Omental fat pad (tissue), 4 donors: ENCODE measurements around the gene MRPL12. TPM values are rescaled to one million over a fixed set of nuclear protein-coding genes. Genes with fewer than 3 reads are reported as not detected.
"Not testable (repeated sequence)": the region's sequence is repeated elsewhere in the genome, so short reads cannot be mapped to it uniquely, and the experiment has no call there.

Source experiments
- ATAC-seq: fragments of 150-250 bp; one replicate; pipeline ENCODE4 v1.9.1; 2016; ENCODE audit warnings: mild to moderate bottlenecking, moderate library complexity; ENCODE audit not compliant: low FRiP score
- DNase-seq: peaks from one replicate; pipeline ENCODE4 v3.0.0-alpha.2; 2019; ENCODE audit warnings: low spot score
- total RNA-seq, 4 donors: library from RNA; depleted of rRNA; stranded (reverse); fragments of >200 nt; gene quantifications; one replicate each; pipeline ENCODE4 v1.1.0, GENCODE V29; 2016
- TF ChIP-seq, protein P1 (sequence below), 3 donors: fragments of 450-650 bp; IDR thresholded peaks; one replicate each; pipeline ENCODE4 v1.5.1; 2016 to 2017; ENCODE audit warnings: antibody characterized with exemption in 3 of 3, mild to moderate bottlenecking in 3 of 3, moderate library complexity in 2 of 3

Gene MRPL12
- total RNA-seq, 4 donors from 2014 or later = 31.4 to 55.8 (median 49.2) TPM

DNA sequence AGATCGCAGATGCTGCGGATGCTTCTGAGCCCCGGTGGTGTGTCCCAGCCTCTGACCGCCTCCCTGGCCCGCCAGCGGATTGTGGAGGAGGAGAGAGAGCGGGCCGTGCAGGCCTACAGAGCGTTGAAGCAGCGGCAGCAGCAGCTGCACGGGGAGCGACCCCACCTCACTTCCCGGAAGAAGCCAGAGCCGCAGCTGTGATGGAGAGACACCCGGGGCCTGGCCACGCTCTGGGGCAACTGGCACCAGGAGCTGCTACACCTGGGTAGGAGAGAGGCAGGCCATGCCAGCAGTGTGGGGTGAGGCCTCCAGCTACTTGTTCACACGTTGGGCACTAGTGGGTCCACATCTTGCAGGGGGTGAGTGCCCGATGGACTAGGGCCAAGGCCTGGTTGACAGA, 30.7 kb upstream of the MRPL12 start:
- TF ChIP-seq, protein P1, sequence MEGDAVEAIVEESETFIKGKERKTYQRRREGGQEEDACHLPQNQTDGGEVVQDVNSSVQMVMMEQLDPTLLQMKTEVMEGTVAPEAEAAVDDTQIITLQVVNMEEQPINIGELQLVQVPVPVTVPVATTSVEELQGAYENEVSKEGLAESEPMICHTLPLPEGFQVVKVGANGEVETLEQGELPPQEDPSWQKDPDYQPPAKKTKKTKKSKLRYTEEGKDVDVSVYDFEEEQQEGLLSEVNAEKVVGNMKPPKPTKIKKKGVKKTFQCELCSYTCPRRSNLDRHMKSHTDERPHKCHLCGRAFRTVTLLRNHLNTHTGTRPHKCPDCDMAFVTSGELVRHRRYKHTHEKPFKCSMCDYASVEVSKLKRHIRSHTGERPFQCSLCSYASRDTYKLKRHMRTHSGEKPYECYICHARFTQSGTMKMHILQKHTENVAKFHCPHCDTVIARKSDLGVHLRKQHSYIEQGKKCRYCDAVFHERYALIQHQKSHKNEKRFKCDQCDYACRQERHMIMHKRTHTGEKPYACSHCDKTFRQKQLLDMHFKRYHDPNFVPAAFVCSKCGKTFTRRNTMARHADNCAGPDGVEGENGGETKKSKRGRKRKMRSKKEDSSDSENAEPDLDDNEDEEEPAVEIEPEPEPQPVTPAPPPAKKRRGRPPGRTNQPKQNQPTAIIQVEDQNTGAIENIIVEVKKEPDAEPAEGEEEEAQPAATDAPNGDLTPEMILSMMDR (IDR thresholded peaks at IDR 0.05) = no peak
- no peak for ATAC-seq
- no peak for DNase-seq

DNA sequence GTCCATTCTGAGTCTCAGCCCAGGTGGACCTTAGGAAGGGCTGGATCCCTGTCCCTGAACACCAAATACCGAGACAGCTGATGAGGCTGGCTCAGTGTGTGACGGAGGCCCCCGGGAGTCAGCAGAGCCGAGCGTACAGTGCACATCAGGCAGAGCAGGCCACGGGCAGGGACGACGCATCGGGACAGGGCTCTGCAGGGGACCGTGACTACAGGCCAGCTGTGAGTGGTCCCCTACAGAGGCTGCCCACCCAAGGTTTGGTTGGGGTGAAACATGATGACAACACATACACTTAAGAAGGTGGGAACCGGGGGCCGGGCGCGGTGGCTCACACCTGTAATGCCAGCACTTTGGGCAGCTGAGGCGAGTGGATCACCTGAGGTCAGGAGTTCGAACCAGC, 30.2 kb upstream of the MRPL12 start:
- DNase-seq (no peak), ATAC-seq (no peak)
- TF ChIP-seq, protein P1 (IDR thresholded peaks at IDR 0.05) = no peak

DNA sequence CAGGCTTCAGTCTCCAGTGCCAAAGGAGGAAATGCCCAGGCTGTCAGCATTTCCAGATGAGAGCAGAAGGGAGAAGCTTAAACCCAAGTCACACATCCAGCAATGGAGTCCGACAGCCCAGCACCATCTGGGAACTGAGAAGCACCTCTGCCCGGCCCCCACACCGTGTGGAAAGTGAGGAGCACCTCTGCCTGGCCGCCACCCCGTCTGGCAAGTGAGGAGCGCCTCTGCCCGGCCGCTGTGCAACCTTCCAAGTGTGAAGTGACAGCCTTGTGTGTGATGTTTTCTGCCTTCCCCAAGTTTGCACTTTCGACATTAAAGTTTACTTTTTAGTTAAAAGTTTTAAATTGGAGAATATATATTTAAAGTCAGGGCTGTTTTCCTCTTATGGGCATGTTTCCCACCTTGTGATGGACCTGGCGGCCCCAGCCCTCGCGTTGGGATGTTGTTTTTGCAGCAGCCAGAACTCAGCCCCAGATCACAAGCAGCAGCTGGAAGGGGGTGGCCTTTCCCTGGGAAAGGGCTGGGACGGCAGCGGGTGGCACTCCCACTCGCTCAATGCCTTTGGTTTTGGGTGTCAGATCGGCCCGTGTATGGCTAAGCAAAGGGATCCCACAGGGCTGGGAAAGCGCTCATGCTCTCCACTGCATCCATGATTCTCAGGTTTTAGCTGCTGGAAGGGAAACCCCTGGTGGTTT, 29.5 kb upstream of the MRPL12 start:
- no peak for ATAC-seq
- TF ChIP-seq, protein P1 (IDR thresholded peaks at IDR 0.05) = no peak
- no peak for DNase-seq

DNA sequence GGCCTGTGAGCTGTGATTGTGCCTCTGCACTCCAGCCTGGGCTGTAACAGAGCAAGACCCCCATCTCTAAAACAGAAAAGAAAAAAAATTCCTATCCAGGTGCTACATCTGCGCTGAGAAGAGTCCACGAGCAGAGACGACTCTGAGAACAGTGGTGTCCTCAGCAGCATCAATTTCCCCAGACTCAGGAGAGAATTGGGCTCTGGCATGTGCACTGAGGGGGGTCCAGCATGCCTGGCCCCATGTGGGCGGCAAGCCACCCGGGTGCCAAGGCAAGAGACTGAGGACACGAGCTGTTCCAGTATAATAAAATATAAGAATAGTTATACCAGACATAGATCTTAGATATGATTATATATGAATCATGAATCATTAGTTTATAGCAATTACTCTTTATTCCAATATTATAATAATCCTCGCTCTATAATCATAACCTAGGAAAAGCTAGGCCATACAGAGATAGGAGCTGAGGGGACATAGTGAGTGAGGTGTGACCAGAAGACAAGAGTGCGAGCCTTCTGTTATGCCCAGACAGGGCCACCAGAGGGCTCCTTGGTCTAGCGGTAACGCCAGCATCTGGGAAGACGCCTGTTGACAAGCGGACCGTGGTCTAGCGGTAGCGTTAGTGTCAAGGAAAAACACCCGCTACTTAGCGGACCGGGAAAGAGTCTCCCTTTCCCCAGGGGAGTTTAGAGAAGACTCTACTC, 27.5 kb upstream of the MRPL12 start:
- ATAC-seq = not testable (repeated sequence)

DNA sequence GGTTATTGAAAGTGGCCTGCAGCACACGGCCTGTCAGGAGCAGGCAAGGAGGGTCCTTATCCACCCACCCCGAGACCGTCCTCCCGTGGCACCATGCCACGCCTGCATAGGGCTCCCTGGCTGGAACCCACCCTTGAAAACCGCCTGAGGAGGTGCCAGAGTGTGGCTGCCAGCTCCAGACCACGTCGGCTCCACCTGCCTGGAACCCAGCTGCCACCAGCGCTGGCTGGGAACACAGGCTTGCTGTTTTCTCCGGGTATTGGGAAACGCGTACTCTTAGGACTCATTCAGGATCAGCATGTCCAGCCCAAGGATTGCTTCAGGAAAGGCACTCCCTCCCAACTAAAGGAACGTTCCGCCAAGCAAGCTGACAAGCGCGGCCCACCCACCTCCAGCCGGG, 26.3 kb upstream of the MRPL12 start:
- ATAC-seq = no peak
- TF ChIP-seq, protein P1 (IDR thresholded peaks at IDR 0.05) = no peak
- no peak for DNase-seq

More for the DNA sequence above, 27.5 kb upstream of the MRPL12 start:
- not testable (repeated sequence) for DNase-seq

DNA sequence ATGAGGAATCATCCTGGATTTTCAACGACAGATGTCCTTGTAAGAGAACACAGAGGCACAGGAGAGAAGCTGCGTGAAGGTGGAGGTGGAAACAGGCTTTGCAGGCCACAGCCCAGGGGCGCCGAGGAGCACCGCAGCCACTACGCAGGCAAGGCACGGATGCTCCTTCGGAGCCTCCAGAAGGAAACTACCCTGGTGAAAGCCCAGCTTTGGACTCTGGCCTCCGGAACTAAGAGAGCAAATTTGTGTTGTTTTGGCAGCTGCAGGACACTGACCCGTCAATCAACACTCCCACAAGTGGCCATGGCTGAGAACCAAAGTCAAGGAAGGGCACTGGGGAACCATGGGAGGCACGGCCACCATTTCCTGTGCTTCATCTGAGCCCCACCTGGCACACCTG, 23.0 kb upstream of the MRPL12 start:
- no peak for ATAC-seq
- TF ChIP-seq, protein P1 (IDR thresholded peaks at IDR 0.05) = no peak
- no peak for DNase-seq

DNA sequence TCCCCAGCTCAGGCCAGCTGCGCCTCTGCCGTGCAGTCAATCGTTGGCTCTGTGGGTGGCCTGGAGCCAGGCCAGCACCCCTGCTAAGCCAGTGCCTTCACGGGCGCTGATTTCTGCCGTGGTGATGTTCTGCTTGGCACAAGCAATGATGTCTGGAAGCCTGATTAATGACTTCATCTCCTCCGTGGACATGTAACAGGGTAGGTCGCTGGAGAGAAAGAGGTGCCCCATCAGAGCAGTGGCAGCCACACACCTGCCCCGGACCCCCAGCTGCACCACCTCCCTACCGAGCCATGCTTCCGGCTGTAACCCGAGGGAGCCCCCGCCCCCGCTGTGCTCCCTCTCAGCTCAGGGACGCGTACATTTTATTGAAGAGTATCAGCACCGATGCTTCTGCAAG, 21.5 kb upstream of the MRPL12 start:
- no peak for DNase-seq
- TF ChIP-seq, protein P1 (IDR thresholded peaks at IDR 0.05) = no peak
- ATAC-seq = no peak
